NCI-H82 (cell line): Measurements from ENCODE around the gene TLCD5.

Experiments used
- DNase-seq: peaks from one replicate; lab custom pipeline; 2025; lab: John Stamatoyannopoulos, UW

TLCD5 gene

GRCh38 chr11:120308081-120308480 lies 17.0 kb upstream of the TLCD5 start:
- no peak for DNase-seq

GRCh38 chr11:120310870-120311269 lies 14.2 kb upstream of the TLCD5 start:
- no peak for DNase-seq

GRCh38 chr11:120314861-120315260 lies 10.2 kb upstream of the TLCD5 start:
- no peak for DNase-seq

- DNase-seq: peak; percentile 32
Measured at GRCh38 chr11:120316880-120317688, 8.0 kb upstream of the TLCD5 start.

- no peak for DNase-seq
Measured at GRCh38 chr11:120317689-120318480, 7.2 kb upstream of the TLCD5 start.

GRCh38 chr11:120318906-120319305 lies 6.2 kb upstream of the TLCD5 start:
- no peak for DNase-seq

- no peak for DNase-seq
Measured at GRCh38 chr11:120326228-120326627, 1.1 kb downstream of the TLCD5 start.

- no peak for DNase-seq
Measured at GRCh38 chr11:120326845-120327281, 1.8 kb downstream of the TLCD5 start.

GRCh38 chr11:120327311-120327710 lies 2.2 kb downstream of the TLCD5 start:
- DNase-seq: no peak

GRCh38 chr11:120329556-120329955 lies 4.5 kb downstream of the TLCD5 start:
- no peak for DNase-seq

GRCh38 chr11:120330045-120330444 lies 4.9 kb downstream of the TLCD5 start:
- DNase-seq: no peak

- peak; percentile 22 for DNase-seq
Measured at GRCh38 chr11:120331301-120331996, 6.3 kb downstream of the TLCD5 start.

GRCh38 chr11:120332822-120333716 lies 8.0 kb downstream of the TLCD5 start:
- DNase-seq: no peak

- no peak for DNase-seq
Measured at GRCh38 chr11:120333801-120334200, 8.7 kb downstream of the TLCD5 start.

GRCh38 chr11:120334332-120334731 lies 9.2 kb downstream of the TLCD5 start:
- DNase-seq: no peak

- DNase-seq: peak; percentile 74
Measured at GRCh38 chr11:120334894-120335462, 9.9 kb downstream of the TLCD5 start.

GRCh38 chr11:120335556-120335907 lies 10.4 kb downstream of the TLCD5 start:
- DNase-seq: no peak

GRCh38 chr11:120335908-120336640 lies 11.0 kb downstream of the TLCD5 start, which contains the start of gene ARHGEF12:
TSS of gene ARHGEF12 (plus strand) at chr11:120336413. CDS start at chr11:120337244, 831 bp downstream.
- DNase-seq: peak; percentile 91

- DNase-seq: peak; percentile 61
Measured at GRCh38 chr11:120336641-120337354, 11.7 kb downstream of the TLCD5 start.
